H7 (cell line): ENCODE results near the gene CCR8. TPM values are rescaled to one million over a fixed set of nuclear protein-coding genes. Genes with fewer than 3 reads are reported as not detected.
"Not testable (repeated sequence)": the region's sequence is repeated elsewhere in the genome, so short reads cannot be mapped to it uniquely, and the experiment has no call there.

Source experiments
- DNase-seq: peaks from one replicate; pipeline ENCODE4 v3.0.0; 2012
- H3K27me3 ChIP-seq: 2 replicates; pipeline ENCODE4 v1.6.0; 2011; ENCODE audit warnings: mild to moderate bottlenecking, low read length; ENCODE audit not compliant: control insufficient read depth, insufficient read depth
- H3K36me3 ChIP-seq: replicated peaks from 2 replicates; pipeline ENCODE4 v1.5.1; 2011; ENCODE audit warnings: low read length; ENCODE audit not compliant: control insufficient read depth, insufficient read depth
- H3K4me3 ChIP-seq: 2 replicates; pipeline ENCODE4 v1.5.1; 2011; ENCODE audit warnings: low read depth, mild to moderate bottlenecking, control low read depth, low read length, moderate library complexity; ENCODE audit not compliant: insufficient read depth
- total RNA-seq: library from RNA; depleted of rRNA; stranded (reverse); fragments of >200 nt; shearing (Covaris generic); gene quantifications from 2 replicates; pipeline ENCODE4 v1.2.3, GENCODE V29; 2014

The CCR8 gene
- total RNA-seq, 1 experiment from 2014 or later, result not detected

GRCh38 chr3:39350714-39351113 lies 21.2 kb downstream of the CCR8 start:
- Histone ChIP-seq H3K27me3 (no peaks in the 10 kb centered on the region), H3K4me3 (no peak overlapping the region), H3K36me3 (no peaks in the 10 kb centered on the region)
- no peak for DNase-seq

GRCh38 chr3:39351134-39351533 lies 21.6 kb downstream of the CCR8 start:
- H3K27me3 ChIP-seq, H3K36me3 ChIP-seq, DNase-seq, H3K4me3 ChIP-seq: not testable (repeated sequence)

- not testable (repeated sequence) for DNase-seq, H3K36me3 ChIP-seq, H3K27me3 ChIP-seq, H3K4me3 ChIP-seq
Measured at GRCh38 chr3:39353168-39353927, 23.8 kb downstream of the CCR8 start.

GRCh38 chr3:39358333-39358732 lies 28.8 kb downstream of the CCR8 start:
- Histone ChIP-seq H3K36me3 (no peaks in the 10 kb centered on the region), H3K27me3 (no peaks in the 10 kb centered on the region), H3K4me3 (no peak overlapping the region)
- DNase-seq, result no peak

- no peak for DNase-seq
- Histone ChIP-seq H3K36me3 (no peaks in the 10 kb centered on the region), H3K27me3 (no peaks in the 10 kb centered on the region), H3K4me3 (no peak overlapping the region)
Measured at GRCh38 chr3:39361252-39361927, 31.9 kb downstream of the CCR8 start.

- no peak overlapping the region for H3K4me3 ChIP-seq
- no peak for DNase-seq
- H3K36me3 ChIP-seq, result no peaks in the 10 kb centered on the region
- no peaks in the 10 kb centered on the region for H3K27me3 ChIP-seq
Measured at GRCh38 chr3:39362192-39362591, 32.7 kb downstream of the CCR8 start.

GRCh38 chr3:39362812-39363211 lies 33.3 kb downstream of the CCR8 start:
- H3K36me3 ChIP-seq, result no peaks in the 10 kb centered on the region
- DNase-seq, result no peak
- no peaks in the 10 kb centered on the region for H3K27me3 ChIP-seq
- H3K4me3 ChIP-seq, result no peak overlapping the region

- not testable (repeated sequence) for H3K36me3 ChIP-seq, H3K27me3 ChIP-seq, DNase-seq, H3K4me3 ChIP-seq
Measured at GRCh38 chr3:39370450-39370849, 40.9 kb downstream of the CCR8 start.

- no peaks in the 10 kb centered on the region for H3K36me3 ChIP-seq
- DNase-seq, result no peak
Measured at GRCh38 chr3:39372833-39373232, 43.3 kb downstream of the CCR8 start.

GRCh38 chr3:39376959-39377634 lies 47.6 kb downstream of the CCR8 start:
- no peak for DNase-seq
- H3K36me3 ChIP-seq, result no peaks in the 10 kb centered on the region

More at GRCh38 chr3:39372833-39373232, 43.3 kb downstream of the CCR8 start:
- H3K4me3 ChIP-seq, result no peak overlapping the region
- H3K27me3 ChIP-seq, result no peaks in the 10 kb centered on the region

GRCh38 chr3:39378088-39378487 lies 48.6 kb downstream of the CCR8 start:
- Histone ChIP-seq H3K27me3 (no peaks in the 10 kb centered on the region), H3K36me3 (no peaks in the 10 kb centered on the region), H3K4me3 (no peak overlapping the region)
- DNase-seq, result peak; percentile 74

More at GRCh38 chr3:39376959-39377634, 47.6 kb downstream of the CCR8 start:
- Histone ChIP-seq H3K4me3 (no peak overlapping the region), H3K27me3 (no peaks in the 10 kb centered on the region)

- H3K36me3 ChIP-seq, result no peaks in the 10 kb centered on the region
Measured at GRCh38 chr3:39378957-39379777, 49.7 kb downstream of the CCR8 start.

GRCh38 chr3:39379778-39380155 lies 50.3 kb downstream of the CCR8 start:
- H3K27me3 ChIP-seq, result no peaks in the 10 kb centered on the region
- H3K4me3 ChIP-seq, result no peak overlapping the region
- no peak for DNase-seq
- H3K36me3 ChIP-seq, result no peaks in the 10 kb centered on the region

More at GRCh38 chr3:39378957-39379777, 49.7 kb downstream of the CCR8 start:
- Histone ChIP-seq H3K27me3 (no peaks in the 10 kb centered on the region), H3K4me3 (no peak overlapping the region)
- no peak for DNase-seq

- H3K4me3 ChIP-seq, result no peak overlapping the region
- H3K27me3 ChIP-seq, result no peaks in the 10 kb centered on the region
- no peaks in the 10 kb centered on the region for H3K36me3 ChIP-seq
- no peak for DNase-seq
Measured at GRCh38 chr3:39381432-39381831, 51.9 kb downstream of the CCR8 start.
